SK-N-DZ (cell line): ENCODE results near the gene GLIS1.
A peak's percentile ranks its signal among the peaks of the same experiment; 100 is the strongest.

Source experiments
- DNase-seq: peaks from one replicate; pipeline ENCODE4 v3.0.0-alpha.2; 2015; ENCODE audit warnings: low spot score

Gene GLIS1

DNA sequence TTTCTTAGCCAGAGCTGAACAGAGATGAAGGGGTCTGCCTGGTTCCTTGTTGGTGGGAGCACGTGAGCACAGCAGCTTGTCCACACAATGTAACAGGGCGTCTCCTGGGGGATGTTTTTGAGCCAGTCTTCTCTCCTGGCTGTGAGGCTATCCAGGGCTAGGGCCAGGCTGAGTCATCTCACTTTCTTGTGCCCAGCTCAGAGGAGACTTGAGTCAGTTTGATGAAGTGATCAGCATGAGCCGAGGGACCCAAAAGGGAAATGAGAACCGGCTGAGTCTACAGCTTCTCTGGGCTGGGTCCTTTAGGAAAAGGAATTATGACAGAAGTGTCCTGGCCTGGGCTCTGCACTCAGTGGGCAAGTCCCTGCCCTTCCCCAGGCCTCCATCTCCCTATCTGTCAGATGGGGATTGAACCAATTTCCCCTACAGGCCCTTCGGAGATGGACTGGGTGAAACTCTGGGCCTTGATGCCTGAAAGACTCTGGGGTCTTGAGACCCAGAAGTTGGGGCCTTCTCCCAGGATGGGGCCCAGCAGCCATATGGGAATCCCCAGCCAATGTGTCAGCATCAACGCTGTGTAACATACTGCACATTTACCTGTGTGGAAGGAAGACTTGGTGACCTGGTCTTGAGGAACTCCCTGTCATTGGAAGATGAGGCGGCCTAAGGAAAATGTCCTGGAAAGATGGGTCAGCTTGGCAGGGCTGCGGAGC, 243.2 kb downstream of the GLIS1 start:
- DNase-seq, result no peak

DNA sequence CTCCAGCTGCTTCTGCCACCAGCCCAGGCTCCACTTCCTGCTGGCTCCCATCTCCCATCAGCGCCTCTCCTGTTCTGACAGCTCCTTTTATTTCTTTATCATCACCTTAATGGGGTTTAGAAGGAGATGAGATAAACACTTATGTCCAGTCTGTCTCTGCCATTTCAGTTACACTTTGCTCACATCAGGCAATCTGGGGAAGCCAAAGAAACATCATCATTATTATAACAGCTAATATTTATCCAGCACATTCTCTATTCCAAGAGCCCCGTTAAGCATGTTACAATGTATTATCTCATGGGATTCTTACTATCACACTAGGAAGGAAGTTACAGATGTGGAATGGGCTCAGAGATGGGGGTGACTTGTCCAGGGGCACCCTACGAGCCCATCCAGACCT, 248.6 kb downstream of the GLIS1 start:
- no peak for DNase-seq

DNA sequence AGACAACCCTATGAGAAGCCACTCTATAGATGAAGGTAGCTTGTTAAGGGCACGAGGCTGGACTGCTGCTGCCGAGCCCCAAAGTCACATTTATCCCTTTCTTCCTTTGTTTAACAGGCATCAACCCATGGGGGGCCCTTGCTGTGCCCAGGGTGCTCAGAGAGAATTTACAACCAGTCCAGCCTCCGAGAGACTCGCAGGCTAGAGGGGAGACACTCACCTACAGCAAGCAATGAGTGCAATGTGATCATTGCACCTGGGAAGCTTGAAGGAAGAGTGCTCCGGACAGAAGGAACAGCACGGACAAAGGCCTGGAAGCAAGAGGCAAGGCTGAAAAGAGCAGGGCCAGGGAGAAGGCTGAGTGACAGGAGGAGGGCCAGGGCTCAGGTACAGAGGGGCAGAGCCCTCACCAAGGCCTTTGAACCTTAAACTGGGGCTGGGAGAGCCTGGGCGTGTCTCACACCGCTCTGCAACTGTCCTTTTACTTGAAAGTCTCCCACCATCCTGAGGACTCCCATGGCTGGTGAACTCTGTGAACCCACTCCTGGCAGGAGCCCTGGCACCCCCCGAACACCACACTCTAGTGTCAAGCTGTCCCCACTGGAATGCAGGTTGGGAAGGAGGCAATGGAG, 252.5 kb downstream of the GLIS1 start:
- no peak for DNase-seq

DNA sequence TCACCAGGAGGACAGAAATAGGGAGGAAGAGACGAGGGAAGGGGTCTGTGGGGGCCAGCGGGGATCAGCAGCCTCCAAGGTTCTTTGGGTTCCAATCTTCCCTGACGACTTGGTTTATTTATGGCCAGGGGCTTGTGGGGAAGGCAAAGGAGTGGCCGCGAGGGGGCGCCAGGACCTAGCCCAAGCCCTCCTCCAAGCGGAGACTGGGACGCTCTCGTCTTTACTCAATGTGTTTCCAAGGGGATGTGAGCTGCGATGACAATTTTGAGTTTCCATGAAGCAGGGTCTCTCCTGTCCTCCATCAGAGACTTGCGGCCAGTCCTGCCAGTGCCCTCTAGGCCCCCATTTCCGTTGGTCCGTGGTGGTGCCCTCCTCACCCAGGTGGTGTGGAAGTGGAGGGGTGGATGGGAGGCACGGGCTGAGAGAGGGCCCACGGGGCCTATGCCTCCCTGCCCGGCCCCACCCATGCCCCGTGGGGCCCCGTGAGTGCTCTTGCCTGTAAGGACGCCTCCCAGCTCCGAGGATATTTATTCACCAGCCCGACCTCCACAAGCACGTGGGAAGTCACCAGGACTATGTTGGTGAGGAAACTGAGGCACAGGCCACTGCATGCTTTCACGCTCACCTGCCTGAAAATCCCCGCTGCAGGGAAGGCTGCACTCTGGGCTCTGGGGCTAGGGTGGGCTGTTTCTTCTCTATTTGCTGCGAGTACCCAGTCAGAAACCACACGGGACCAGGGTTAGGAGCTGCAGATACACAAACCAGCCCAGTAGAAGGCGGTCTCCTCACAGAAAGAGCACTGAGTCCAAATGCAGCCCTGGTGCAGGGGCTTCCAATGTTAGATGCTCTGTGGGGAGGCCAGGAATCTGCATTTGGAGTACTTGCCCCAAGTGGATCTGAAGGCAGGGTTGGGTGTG, 253.2 kb downstream of the GLIS1 start:
- peak; percentile 65 for DNase-seq

DNA sequence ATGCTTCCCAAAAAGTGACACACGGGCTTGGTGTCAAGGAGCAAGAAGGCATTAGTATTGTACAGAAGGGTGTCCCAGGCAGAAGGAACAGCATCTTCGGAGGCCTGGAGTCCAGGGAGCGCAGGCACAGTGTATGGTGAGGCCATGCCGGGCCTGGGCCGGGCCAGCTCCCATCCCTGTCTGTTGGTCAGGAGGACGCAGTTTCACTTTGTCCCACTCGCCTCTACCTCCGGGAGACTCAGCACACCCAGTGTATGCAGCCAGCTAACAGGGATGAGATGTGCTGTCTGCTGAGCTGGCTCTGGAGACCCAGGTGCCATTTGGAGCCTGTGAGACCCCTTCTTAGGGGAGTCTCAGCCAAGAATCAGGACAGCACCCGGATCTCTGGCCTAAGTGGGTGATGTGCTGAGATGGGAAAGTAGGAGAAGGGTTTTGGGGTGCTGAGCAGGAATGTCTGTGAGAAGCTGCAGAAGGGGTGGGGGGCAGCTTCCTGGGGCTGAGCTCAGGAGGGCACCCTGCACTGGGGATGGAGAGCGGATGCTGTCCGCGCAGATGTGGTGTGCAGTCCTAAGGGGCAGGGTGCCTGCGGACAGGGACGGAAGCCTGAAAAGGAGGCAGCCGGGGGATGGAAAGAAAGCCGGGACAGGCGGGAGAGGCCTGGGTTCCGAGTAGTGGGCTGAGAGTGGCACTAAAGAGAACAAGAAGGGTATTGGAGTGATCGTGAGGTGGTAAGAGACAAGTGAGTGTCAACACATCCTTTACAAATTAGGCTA, 254.1 kb downstream of the GLIS1 start:
- no peak for DNase-seq

DNA sequence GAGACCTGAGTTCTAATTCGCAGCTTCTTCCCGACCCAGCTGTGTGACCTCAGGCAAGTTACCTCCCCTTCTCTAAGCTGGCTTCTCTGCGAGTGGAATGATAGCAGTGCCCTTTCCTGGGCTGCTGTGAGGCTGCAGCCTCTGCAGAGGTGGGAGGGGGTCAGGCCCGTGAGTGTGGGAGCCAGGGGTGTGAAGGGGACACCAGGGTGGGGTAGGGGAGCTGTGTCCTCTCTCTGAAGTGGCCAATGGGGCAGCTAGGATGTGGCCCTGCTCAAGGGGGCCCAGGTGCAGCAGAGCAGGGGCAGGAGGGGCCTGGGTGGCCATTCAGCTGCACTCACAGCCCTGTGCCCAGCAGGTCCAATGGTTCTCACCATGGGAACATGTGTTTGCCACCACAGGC, 255.3 kb downstream of the GLIS1 start:
- DNase-seq, result no peak

DNA sequence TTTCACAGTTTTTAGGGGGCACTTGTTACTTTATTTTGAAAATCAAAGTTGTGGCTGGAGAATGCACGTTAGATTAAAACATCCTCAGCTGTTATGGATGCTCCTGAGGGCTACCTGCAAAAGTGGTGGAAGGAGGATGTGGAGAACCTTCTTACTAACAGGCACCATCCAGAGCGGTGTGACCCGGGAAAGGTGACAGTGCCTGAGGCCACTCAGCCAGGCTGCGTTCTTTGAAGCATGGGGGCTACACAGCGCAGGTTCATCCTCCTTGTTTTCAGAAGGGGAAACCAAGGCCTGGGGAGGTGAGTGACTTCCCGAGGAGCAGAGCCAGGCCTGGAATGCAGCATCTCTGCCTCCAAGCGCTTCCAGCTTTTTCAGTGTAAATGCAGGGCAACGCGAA, 255.8 kb downstream of the GLIS1 start:
- DNase-seq, result no peak

DNA sequence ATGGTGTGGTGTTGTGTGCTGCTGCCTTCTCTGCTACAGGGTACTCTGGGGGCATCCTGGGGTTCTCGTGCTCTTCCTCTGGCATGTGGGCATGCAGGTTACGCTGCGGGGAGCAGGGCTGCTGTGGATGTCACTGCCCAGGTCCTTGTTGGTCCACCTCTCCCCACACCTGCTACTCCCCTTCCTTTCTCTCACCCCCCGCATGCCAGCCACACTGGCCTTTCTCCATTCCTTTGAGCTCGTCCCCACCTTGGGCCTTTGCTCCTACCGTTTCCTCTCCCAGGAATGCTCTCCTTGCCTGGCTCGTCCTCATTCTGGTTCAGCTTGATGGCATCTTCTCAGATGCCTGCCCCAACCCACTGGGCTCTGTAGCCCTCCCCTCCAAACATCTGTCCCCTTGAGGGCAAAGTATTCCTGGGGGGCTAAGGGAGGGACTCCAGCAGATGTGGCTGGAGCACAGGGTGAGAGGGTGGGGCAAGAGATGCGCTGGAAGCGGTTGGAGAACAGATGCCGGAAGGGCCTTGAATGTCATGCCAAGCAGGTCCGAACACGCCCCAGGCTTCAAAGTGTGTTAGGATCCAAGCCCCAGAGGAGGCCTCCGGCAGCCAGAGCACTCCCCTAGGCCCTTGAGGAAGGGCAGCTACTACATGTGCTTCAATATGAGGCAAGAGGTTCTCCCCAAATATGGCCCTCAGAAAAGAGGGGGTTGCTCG, 256.4 kb downstream of the GLIS1 start:
- no peak for DNase-seq

DNA sequence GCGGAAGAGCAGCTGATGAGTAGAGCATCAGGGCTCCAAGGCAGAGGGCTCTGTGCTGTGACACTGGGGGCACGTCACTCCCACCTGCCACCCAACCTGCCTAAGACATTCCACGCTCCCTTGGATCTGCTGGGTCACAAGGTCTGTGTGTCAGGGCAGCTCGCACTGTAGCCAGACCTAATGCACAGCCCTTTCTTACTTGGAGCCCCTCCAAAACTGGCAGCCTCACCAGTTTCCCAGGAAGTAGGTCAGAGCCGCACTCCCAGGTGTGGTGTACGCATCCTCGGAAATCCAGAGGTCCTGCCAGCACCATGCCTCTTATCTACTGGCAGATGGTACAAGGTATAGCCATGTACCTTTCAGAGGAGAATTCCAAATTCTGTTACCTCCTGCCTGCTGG, 257.5 kb downstream of the GLIS1 start:
- no peak for DNase-seq

DNA sequence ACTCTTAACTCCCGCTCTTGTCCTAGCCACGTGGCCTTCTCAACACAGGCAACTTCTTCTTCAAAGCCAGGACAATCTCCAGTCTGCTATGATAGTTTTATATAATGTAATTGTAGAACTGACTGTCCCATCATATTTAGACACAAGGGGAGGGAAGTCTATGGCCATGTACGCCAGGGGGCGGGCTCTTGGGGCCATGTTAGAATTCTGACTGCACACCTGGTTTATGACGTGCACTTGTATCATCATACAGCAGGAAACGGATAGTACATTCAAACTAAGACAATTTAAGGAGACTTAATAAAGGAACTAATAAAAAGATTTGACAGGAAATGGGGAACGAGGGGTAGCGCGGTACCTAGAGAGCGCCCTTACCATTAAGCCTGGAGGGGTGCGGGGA, 258.3 kb downstream of the GLIS1 start:
- DNase-seq, result no peak

DNA sequence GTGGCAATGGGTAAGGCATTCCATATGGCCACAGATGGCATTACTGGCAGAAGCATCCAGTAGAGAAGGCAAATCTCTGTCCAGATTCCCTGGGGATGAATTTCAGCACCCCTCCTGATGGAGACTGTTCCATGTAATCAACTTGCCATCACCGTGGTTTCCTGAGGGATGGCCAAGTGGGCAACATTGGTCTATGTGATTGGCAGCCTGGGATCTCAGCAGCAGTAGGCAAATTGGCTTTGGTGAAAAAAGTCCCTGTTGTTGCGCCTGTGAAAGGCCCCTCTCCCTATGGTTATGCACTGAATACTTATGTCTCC, 260.5 kb downstream of the GLIS1 start:
- no peak for DNase-seq

DNA sequence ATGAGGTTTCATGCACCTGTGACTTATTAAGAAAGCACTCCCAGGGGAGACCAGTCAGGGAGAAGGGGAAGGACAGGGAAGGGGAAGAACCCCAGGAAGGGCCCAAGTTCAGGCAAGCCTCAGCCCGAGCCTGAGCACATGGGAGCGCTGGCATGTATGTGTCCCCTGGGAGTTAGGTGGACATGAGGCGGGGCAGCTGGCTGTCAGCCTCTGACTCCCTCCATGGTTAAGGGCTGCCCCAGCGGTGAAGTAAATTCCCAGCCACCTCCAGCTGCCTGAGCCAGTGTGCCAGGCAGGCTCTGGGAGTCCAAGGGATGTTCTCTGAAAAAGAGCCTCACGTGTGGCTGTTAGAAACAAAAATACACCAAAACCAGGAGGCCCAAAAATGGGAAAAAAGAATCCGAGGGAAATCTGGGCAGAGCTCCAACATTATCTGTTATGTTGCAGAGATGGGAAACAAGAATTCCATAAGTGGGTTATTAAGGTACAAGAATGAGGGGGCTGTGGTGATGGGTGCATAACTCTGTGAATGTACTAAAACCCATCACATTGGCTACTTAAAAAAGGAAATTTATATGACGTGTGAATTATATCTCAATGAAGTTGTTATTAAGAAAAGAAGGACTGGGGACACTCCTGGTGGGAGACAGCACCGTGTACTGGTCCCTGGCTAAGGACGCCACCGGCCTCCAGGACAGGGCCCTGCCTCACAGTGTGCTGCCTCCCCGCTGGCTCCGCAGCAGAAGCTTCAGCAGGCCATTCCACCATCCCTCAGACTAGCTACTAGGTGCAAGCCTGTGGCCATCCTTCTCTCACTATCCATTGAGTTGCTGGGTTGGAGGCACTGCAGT, 261.1 kb downstream of the GLIS1 start:
- DNase-seq, result no peak

DNA sequence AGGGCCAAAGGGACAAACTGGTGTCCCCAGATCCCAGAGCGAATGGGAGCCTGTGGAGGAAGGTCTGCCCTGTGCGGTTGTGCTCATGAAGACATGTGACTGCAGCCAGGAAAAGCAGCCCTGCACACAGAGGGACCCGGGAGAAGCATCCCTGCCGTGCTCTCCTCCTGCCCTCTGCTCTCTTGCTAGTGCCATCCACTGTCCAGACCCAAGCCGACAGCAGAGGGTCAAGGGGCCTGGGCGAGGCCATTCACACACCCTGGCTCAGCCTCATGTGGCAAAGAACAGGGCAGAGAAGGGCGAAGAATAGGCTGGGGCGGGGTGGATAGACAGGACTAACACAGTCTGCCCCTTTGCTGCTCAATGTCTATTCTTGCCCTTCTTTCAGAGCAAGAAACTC, 262.4 kb downstream of the GLIS1 start:
- DNase-seq, result no peak

DNA sequence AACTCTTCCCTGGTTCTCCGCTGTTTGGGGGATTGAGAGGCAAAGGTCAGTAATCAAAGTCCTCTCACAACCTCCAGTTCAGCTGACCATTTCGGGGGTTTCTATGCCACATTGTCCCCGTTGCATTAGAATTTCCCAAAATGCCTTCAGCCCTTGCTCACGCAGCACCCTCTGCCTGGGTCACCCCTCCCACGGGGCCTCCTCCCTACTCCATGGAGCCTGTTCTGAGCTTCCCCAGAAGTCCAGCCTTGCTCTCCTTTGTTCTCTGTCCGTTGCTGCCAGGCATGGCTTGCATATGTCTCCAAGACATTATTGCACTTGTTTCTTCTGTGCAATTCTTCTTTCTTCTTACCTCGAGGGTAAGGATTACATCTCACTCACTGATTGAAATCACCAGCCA, 263.3 kb downstream of the GLIS1 start:
- DNase-seq, result no peak

DNA sequence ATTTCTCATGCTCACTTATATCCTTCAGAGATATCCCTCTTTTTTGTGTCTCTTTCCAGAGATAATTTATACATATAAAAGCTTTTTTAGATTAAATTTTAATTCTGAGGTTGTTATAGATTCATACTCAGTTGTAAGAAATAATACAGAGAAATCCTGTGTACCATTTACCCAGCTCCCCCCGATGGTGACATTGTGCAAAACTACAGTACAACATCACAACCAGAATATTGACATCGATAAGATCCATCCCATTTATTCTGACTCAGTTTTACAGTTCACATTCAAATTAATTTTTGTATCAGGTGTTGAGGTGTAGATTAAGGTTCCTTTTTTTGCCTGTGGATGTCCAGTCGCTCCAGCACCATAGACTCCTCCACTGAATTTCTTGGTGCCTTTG, 265.5 kb downstream of the GLIS1 start:
- DNase-seq, result no peak

DNA sequence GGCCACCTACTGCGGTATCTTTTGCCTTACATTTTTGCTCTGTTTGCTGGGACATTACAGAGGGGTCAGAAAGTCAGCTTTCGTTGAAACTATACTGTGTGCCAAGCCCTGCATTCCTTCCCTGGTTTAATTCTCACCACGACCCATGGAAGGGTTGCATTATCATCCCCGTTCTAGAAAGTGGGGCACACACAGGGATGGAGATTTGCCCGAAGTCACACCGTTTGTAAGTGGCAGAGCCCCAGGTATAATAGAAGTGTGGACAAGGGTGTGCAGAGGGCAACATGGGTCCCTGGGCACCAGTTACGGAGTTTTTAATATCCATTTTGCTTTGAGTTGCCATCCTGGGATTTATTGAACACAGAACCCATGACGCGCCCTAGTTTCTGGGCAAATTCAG, 268.0 kb downstream of the GLIS1 start:
- no peak for DNase-seq

DNA sequence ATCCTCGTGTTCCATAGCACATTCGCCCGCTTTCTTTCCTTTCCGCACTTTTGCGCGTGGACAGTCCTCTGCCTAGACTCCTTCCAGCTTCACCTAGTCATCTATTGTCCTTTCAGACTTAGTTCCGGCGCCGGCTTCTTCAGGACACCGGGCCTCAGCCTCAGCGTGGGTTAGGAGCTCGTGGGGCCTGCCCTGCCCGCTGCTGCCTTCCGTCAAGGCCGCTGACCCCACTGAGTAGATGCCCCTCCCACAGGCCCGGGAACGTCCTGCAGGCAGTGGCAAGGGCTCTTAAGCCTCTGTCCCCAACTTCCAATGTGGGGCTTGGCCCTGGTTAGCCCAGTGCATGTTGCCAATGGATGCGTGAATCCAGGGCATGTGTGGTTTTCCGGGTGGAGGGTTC, 268.4 kb downstream of the GLIS1 start:
- DNase-seq, result no peak

DNA sequence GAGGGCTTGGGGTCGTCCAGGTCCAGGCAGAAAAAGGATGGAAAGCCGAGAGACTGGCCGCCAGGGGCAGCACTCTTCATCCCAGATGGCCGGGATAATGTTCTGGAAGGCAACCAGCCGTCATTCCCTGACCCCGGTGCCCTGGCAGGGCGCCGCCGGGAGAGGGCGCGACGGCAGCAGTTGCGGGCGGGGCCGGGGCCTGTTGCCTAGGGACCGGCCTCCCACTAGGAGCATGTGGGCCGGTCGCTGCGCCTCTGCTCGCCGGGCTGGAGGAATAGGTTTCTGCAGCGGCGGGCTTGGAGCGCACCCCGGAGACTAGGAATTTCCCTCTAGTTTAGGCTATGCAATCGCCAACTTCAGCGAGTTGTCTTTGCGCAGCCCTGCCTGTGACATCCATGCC, 268.8 kb downstream of the GLIS1 start:
- peak; percentile 16 for DNase-seq

DNA sequence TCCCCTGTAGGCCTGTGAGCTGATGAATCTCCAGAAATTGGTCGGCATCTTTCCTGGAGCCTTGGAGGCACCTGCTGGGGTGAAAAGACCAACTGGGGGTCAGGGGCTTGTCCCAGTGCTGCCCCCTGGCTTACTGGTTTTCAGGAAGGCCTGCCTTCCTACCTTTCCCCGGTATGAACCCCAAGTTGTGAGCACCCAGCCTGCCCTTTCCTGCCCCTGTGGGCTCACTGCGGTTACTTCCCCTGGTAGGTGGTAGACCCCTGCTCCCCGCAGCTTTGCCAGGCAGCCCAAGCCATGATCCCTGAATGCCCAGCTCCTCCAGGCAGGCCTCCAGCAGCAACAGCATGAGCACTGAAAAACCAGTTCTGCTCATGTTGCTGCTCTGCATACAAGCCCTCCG, 269.6 kb downstream of the GLIS1 start:
- no peak for DNase-seq

DNA sequence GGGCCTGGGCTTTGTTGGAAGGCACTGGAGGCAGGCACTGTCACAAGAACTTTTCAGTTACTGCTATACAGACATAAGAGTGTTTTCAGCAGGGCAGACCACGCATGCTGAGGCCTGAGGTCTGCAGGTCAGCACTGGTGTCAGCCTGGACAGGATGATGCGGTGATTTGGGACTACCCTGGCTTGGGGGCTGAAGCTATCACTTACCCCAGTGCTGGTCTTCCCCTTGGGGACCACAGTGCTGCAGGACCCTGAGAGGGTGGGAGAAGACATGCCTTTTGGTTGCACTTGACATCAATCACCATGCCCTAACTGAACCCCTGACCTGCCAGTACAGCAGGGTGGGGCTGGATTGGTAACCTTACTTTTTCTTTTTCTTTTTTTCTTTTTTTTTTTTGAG, 270.6 kb downstream of the GLIS1 start:
- DNase-seq, result no peak
